Measurements from ENCODE around the gene KIAA1755.

Gene KIAA1755

DNA sequence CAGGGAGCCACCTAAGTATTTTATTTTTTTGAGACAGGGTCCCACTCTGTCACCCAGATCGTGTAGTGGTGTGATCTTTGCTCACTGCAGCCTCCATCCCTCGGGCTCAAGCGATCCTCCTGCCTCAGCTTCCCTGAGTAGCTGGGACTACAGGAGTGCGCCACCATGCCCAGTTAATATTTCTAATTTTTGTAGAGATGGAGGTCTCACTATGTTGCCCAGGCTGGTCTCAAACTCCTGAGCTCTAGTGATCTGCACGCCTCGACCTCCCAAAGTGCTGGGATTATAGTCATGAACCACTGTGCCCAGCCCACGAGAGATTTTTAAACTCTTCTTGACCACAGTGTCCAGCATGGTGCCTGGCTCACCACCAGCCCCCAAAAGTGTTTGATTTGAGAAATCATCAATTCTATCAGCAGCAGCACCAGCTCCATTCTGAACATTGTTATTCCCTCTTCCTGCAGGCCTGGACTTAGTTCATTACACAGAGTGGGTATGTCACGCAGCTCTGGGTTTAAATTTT lies 93.1 kb downstream of the KIAA1755 start:
- no peak overlapping the region for H3K4me3 ChIP-seq (ENCODE audit: low read length)
- TF ChIP-seq, protein P1, sequence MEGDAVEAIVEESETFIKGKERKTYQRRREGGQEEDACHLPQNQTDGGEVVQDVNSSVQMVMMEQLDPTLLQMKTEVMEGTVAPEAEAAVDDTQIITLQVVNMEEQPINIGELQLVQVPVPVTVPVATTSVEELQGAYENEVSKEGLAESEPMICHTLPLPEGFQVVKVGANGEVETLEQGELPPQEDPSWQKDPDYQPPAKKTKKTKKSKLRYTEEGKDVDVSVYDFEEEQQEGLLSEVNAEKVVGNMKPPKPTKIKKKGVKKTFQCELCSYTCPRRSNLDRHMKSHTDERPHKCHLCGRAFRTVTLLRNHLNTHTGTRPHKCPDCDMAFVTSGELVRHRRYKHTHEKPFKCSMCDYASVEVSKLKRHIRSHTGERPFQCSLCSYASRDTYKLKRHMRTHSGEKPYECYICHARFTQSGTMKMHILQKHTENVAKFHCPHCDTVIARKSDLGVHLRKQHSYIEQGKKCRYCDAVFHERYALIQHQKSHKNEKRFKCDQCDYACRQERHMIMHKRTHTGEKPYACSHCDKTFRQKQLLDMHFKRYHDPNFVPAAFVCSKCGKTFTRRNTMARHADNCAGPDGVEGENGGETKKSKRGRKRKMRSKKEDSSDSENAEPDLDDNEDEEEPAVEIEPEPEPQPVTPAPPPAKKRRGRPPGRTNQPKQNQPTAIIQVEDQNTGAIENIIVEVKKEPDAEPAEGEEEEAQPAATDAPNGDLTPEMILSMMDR (IDR thresholded peaks at IDR 0.05; ENCODE audit: insufficient read depth, low read depth, low read length, missing control alignments): no peak
- no peak for DNase-seq (ENCODE audit: low read depth)

DNA sequence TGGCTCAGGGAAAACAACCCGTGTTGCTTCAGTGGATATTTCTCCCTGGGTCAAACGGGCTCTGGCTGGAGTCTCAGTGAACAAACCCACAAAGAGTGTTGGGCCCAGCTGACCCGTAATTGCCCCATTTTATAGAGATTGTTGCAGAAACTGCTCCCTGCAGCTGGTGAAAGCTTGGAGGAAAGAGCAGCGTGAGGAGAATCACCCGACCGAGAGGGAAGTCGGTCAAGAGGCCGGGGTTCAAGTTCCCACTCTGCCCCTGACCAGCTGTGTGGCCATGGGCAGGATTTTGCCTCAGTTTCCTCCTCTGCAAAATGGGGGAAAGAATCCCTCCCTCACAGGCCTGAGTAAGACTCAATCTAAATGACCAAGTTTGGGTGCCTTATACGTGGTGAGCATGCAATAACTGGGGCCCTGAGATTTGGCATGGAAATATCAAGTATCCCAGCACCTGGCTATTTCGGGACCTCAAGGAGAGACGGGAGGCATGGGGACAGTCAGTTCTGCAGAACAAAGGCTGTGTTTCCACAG lies 93.8 kb downstream of the KIAA1755 start:
- no peak for DNase-seq (ENCODE audit: low read depth)
- TF ChIP-seq, protein P1 (IDR thresholded peaks at IDR 0.05; ENCODE audit: insufficient read depth, low read depth, low read length, missing control alignments): no peak
- H3K4me3 ChIP-seq (ENCODE audit: low read length): no peak overlapping the region

GRCh38 chr20:38165966-38166702 lies 94.4 kb downstream of the KIAA1755 start:
- DNase-seq (ENCODE audit: low read depth): peak; percentile 72
- H3K4me3 ChIP-seq (ENCODE audit: low read length): no peak overlapping the region
- TF ChIP-seq, protein P1 (IDR thresholded peaks at IDR 0.05; ENCODE audit: insufficient read depth, low read depth, low read length, missing control alignments): no peak

GRCh38 chr20:38165089-38165965 lies 95.2 kb downstream of the KIAA1755 start, which contains the start of gene TGM2:
TSS of gene TGM2 (minus strand) at chr20:38165270. CDS start at chr20:38165198, 72 bp downstream.
- TF ChIP-seq, protein P1 (IDR thresholded peaks at IDR 0.05; ENCODE audit: insufficient read depth, low read depth, low read length, missing control alignments): peak; percentile 55
- H3K4me3 ChIP-seq (ENCODE audit: low read length): no peak within 1 kb of the TSS
- peak; percentile 67 for DNase-seq (ENCODE audit: low read depth)

DNA sequence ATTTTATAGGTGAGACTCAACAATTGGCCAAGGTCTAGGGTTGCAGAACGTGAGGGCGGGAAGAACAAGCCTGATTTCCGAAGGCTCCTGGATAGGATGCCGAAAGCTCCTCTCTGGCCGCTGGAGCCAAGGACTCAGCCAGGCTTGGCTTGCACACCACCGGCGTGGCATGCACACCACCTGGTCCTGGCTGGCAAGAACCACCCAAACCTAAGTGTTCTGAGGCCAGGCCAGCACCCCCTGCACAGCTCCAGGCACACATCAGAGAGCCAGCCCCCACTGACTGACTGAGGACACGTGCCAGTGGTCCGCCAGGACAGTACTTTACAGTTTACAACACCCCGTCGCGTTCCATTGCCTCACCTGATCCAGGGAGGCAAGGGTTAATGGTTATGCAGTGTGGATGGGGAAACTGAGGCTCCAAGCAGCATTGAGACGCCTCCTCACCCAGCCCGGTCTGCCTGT lies 95.9 kb downstream of the KIAA1755 start:
- TF ChIP-seq, protein P1 (IDR thresholded peaks at IDR 0.05; ENCODE audit: insufficient read depth, low read depth, low read length, missing control alignments): no peak
- no peak overlapping the region for H3K4me3 ChIP-seq (ENCODE audit: low read length)
- DNase-seq (ENCODE audit: low read depth): no peak

DNA sequence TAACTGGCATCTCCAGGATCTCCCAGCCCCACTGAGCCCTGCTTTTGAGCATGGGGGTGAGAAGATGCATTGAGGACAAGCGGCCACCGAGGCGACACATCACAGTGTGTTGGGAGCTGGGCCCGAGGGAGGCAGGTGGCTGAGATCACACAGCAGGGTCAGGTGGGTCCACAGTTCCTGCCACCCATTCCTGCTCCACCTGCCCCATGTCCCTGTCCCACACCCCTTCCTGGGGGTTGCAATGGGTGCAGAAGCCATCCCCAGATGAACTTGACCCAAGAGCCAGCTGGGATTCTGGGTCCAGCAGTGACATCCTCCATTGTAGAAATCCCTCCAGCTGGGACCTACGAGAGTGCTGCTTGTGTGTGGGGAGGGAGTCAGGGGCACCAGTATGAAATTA lies 96.5 kb downstream of the KIAA1755 start:
- TF ChIP-seq, protein P1 (IDR thresholded peaks at IDR 0.05; ENCODE audit: insufficient read depth, low read depth, low read length, missing control alignments): no peak
- no peak overlapping the region for H3K4me3 ChIP-seq (ENCODE audit: low read length)
- no peak for DNase-seq (ENCODE audit: low read depth)

Data from epithelial cell of esophagus (primary cell).